CD4-positive, alpha-beta T cell treated with Interleukin-15 for 4 hours (primary cell): ENCODE results near the gene HCRT.
A peak's percentile ranks its signal among the peaks of the same experiment; 100 is the strongest.
"Not testable (repeated sequence)": the region's sequence is repeated elsewhere in the genome, so short reads cannot be mapped to it uniquely, and the experiment has no call there.

Experiments used
- DNase-seq: peaks from one replicate; pipeline ENCODE4 v3.0.0-alpha.2; 2020; ENCODE audit warnings: low spot score

Gene HCRT, protein sequence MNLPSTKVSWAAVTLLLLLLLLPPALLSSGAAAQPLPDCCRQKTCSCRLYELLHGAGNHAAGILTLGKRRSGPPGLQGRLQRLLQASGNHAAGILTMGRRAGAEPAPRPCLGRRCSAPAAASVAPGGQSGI

DNA sequence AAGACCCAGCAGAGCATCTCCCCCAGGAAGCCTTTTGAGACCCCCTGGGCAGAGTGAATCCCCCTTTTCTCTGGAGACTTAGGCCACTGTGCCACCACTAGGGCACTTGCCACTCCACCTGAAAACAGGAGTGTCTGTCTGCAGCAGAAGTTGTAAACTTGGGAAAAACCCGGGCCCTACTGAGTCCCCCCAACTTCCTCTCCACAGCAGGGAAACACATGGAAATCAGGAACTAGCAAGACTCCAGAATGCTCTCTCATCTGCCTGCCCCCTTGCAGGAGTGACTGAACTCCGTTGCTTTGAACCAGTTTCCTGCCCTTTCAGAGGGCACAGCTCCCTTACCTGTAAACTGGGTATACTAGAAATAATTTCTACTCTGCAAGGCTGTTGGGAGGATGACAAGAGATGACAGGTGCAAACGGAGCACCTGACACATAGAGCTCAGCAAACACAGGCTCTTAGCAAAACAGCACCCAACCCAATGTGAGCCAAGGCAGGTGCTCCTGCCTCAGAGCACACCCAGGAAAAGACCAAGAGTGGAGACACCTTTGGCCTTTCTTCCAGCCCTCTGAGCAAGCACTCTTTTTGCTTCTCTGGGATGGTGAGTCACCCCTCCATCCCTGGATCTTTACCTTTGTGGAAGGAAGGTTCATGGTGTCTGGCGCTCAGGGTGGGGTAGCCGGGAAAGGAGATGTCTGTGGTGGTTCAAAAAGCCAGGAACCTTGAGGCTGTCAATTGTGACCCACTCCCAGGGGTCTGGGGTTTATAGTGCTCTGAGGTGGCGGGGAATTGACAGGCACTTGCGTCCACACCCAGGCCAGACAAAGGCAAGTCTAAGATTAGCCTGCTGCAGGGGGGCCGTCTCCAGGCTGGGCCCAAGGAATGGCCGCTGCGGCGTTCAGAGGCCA, at the start of gene HCRT:
TSS of gene HCRT (minus strand) at position 740 of the 908 bp plus-strand sequence. CDS start at position 653, 87 bp downstream.
- no peak for DNase-seq

DNA sequence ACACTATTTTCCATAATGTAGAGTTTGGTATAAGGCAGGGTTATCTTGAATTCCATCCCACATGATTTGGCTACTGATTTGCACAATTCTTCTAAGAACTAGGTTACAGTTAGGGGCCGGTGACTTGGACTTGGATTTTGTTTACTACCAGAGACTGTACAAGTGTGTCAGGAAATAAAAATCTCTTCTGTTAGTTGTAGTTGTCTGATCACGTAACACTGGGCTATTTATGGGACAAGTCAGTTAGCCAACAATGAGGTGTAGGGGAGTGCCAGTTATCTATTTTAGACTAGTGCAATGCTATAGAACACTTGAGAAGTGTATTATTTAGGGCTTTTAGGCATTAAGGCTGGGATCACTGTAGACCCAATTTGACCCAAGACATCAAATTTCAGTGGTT, 48.7 kb upstream of the HCRT start:
- no peak for DNase-seq

DNA sequence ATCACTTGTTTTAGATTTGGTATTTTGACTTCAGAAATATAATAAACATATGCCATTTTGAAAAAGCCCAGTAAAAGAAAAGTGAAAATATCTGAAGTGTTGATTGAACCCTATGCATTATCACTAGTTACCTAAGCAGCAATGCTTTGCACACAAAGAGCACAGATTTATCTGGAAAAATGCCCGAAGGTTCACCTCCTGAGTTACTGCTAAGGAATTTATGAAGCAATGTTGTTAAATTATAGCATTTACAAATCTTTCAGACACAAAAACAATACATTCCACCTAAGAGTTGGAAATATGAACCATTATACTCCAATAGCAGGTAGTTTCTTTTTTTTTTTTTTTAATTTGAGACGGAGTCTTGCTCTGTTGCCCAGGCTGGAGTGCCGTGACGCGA, 47.9 kb upstream of the HCRT start:
- DNase-seq = no peak

DNA sequence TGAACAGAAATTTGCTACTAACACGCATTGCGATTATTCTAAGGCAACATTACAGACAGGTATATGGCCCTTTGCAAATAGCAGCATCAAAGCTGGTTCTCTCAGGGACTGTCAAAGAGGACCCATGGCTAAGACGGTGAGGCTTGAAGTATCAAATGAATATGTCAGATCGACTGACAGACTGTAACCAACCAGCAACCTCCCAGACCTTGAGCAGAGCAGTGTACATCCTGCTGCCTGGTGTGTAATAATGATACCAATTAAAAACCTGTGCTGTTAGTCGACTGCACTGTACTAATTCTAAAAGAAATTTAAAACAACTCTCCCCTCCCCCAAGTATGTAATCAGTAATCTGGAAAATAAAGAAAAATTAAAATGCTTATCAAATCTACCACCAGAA, 45.0 kb upstream of the HCRT start:
- no peak for DNase-seq

GRCh38 chr17:42227849-42228700, 42.8 kb upstream of the HCRT start:
- no peak for DNase-seq

DNA sequence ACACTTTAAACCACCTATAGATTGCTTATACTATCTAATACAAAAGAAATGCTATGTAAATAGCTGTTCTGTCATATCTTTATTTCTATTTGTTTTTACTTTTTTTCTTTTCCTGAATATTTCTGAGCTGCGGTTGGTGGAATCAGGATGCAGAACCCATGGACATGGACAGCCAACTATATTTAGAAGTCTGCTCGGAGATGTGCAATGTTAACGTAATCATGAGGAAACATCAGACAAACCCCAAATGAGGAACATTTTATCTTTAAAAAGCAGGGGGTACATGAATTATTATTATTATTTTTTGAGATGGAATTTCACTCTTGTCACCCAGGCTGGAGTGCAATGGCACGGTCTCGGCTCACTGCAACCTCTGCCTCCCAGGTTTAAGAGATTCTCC, 40.4 kb upstream of the HCRT start:
- DNase-seq = no peak

DNA sequence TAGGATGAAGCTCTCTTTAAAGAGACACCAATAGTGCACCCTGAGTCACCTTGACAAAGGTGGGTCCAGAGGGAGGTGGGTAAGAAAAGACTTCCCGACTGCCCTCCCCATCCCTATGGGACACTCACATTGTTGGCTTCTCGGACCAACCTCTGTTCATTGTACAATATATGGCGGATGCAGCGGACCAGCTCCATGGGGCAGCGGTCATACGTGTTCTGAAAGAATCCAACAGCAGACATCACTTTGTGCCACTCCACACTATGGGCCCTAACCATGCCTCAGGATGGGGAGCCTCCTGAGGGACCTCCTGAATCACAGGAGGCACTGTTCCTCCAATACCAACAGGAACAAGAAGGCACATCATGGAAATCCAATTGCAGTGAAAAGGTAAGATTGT, 39.4 kb upstream of the HCRT start:
- DNase-seq = no peak

GRCh38 chr17:42221886-42222745, 36.9 kb upstream of the HCRT start:
- peak; percentile 57 for DNase-seq

- DNase-seq = not testable (repeated sequence)
Measured at GRCh38 chr17:42219280-42219679, 34.0 kb upstream of the HCRT start.

GRCh38 chr17:42214156-42214555, 28.9 kb upstream of the HCRT start:
- DNase-seq = no peak

- DNase-seq = no peak
Measured at GRCh38 chr17:42212382-42212781, 27.1 kb upstream of the HCRT start.

DNA sequence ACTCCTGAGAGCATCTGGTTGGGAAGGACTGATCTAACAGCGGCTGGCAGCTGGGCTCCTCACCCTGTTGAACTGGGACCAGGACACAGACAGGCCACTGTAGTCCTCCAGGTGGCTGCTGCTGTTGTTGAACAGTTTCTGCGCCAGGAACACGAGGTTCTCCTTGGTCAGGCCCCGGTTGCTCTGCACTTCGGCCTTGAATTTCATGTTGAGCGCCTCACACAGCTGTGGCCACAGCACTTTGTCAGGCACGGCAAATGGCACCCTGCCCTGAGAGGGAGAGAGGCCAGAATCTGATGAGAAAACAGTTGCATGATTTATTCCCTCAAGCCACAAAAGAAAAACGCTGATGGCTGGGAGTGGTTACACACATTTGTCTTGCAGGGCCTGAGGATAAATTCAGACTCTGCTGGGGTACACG, 26.7 kb upstream of the HCRT start:
- not testable (repeated sequence) for DNase-seq

- DNase-seq = no peak
Measured at GRCh38 chr17:42210046-42210445, 24.8 kb upstream of the HCRT start.

- not testable (repeated sequence) for DNase-seq
Measured at GRCh38 chr17:42206153-42206612, 20.9 kb upstream of the HCRT start.

DNA sequence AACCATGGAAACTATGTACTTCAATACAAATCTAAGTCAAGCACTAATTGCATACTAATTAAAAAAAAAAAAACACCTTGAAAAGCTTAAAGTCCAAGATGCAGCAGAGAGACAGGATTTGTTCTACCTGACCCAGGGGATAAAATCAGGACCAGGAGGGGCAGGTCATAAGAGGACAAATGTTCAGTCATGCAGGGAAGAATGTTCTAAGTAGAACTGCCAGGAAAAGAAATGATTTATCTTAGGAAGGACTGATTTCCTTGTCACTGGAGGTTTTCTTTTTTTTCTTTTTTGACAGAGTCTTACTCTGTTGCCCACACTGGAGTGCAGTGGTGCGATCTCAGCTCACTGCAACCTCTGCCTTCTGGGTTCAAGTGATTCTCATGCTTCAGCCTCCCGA, 18.1 kb upstream of the HCRT start:
- no peak for DNase-seq

DNA sequence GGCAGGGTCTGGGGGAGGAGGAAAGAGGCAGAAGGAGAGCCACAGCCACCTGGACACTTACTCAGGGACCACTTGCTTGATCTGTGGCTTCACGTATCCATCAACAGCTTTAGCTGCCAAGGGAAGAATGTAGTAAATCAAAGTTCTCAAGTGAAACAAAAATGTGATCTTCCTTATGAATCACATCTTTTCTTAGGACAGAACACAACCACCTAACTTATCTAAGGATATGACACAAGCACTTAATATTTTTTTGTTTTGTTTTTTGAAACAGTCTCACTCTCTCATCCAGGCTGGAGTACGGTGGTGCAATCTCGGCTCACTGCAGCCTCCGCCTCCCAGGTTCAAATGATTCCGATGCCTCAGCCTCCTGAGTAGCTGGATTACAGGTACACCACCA, 17.4 kb upstream of the HCRT start:
- DNase-seq = no peak

DNA sequence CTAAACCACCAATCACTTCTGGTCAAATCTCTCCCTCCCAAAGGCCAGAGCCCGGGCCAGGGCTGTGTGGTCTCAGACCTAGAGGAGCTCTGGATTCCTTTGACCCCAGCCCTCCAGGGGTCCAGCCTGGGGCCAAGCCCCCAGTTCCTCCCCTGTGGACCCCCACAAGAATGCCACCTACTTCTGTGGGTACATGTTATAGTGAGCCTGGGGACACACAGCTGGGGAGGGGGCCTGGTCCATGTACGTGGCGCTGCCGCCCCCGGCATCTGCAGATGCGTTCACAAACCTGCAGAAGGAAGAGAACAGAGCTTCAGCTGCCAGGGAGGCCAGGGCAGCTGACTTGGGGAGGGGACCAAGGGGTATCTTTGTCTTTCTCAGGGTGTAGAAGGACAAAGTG, 16.9 kb upstream of the HCRT start:
- DNase-seq = no peak

DNA sequence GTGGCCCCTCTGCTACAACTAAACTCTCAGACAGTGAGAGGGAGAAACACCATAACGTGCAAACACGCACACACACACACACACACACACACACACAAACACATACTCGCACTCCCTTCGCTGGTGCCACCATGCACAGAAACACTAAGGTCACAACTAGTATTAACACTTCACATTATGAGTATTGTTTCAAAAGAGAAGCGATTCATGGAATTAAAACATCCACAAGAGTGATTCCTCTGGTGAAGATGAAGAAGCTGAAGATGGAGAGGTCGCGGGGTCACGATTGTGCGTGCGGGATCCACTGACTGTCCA, 16.2 kb upstream of the HCRT start:
- DNase-seq = no peak

GRCh38 chr17:42200706-42201457, 15.6 kb upstream of the HCRT start:
- DNase-seq = no peak

GRCh38 chr17:42199416-42200011, 14.3 kb upstream of the HCRT start:
- no peak for DNase-seq

DNA sequence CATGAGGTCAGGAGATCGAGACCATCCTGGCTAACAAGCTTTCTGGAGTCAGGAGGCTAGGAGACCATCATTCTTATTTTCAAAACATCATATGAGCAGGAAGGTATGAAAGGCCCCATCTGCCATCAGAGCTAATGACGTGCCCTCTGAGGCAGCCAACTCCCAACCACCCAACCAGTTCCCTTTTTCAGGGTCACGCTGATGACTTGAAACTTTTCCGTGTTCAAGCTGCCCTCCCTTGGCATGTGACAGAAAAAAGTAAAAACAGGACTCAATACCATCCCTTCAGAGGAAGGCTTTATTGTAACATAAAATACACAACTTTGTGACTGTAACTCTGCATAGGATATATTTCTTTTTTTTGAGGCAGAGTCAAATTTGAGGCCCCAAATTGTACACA, 13.6 kb upstream of the HCRT start:
- DNase-seq = peak; percentile 13
